ENCODE data around the gene UGT1A5.

UGT1A5 gene

GRCh38 chr2:233674314-233674713, 38.4 kb upstream of the UGT1A5 start:
- no peak overlapping the region for H3K4me3 ChIP-seq (ENCODE audit: low read depth, low read length)
- no peak for DNase-seq (ENCODE audit: low read depth)
- no peak for TF ChIP-seq CTCF (IDR thresholded peaks at IDR 0.05; ENCODE audit: low read depth, low read length, missing control alignments)

GRCh38 chr2:233674995-233675394, 37.7 kb upstream of the UGT1A5 start:
- no peak for DNase-seq (ENCODE audit: low read depth)
- no peak for TF ChIP-seq CTCF (IDR thresholded peaks at IDR 0.05; ENCODE audit: low read depth, low read length, missing control alignments)
- H3K4me3 ChIP-seq (ENCODE audit: low read depth, low read length): no peak overlapping the region

GRCh38 chr2:233676046-233676445, 36.7 kb upstream of the UGT1A5 start:
- no peak for DNase-seq (ENCODE audit: low read depth)
- H3K4me3 ChIP-seq (ENCODE audit: low read depth, low read length): no peak overlapping the region
- no peak for TF ChIP-seq CTCF (IDR thresholded peaks at IDR 0.05; ENCODE audit: low read depth, low read length, missing control alignments)

DNA sequence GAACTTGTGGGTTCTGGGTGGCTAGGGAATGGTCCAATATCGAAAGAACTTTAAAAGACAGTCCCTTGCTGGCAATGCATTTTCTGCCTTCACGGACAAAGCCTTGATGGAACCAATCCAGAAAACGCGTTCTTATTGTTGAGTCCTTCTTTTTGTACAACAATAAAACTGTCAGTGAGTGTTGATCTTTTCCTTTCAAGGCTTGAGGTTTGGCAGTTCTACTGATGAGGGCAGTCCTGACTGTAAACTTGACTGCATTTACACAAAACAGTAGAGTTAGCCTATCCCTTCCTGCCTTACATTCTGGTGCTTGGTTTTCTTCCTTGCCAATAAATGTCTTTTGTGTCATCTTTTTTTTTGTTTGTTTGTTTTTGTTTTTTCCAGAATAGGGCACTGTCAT, 33.5 kb upstream of the UGT1A5 start:
- no peak for TF ChIP-seq CTCF (IDR thresholded peaks at IDR 0.05; ENCODE audit: low read depth, low read length, missing control alignments)
- no peak overlapping the region for H3K4me3 ChIP-seq (ENCODE audit: low read depth, low read length)
- no peak for DNase-seq (ENCODE audit: low read depth)

DNA sequence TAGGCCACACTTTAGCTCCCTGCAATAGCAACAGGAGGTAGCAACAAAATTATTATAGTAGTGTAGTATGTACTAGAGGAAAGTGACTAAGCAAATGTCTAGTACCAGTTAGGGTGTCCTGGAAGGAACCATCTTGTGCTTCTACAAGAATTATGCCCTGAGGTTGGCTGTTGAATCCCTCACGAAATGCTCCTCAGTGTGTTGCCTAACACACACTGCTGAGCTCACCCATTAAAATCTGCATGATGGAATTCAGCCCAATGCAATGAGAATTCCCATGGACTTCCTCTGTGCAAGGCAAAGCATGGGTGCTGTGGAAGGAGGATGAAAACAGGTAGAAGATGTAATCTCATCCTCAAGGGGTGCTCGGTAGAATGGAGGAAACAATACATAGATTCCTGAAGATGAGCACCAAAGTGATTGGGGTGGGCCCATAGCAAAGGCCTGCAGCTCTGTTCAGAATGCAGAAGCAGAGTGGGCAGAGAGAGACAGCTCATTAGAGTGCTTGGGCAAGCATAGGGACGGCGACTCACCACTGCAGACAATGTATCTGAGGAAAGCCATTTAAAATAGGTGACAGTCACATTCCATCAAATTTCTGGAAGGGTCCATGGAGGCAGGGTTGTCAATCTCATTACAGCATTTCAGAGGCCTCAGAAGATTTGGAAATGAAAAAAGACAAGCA, 32.2 kb upstream of the UGT1A5 start:
- TF ChIP-seq CTCF (IDR thresholded peaks at IDR 0.05; ENCODE audit: low read depth, low read length, missing control alignments): no peak
- no peak overlapping the region for H3K4me3 ChIP-seq (ENCODE audit: low read depth, low read length)
- DNase-seq (ENCODE audit: low read depth): no peak

DNA sequence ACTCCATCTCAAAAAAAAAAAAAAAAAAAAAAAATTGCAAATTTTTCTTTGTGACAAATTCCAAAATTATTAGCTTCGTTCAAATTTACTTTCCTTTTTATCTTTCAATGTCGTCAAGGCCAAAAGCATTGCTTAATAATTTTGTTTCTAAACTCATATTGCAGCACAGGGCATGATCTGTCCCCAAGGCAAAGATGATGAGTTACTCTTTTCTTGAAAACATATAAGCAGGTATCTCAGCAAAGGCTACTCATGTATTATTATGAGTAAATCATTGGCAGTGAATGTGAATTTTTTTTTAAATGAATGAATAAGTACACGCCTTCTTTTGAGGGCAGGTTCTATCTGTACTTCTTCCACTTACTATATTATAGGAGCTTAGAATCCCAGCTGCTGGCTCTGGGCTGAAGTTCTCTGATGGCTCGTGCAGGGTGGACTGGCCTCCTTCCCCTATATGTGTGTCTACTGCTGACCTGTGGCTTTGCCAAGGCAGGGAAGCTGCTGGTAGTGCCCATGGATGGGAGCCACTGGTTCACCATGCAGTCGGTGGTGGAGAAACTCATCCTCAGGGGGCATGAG, 31.1 kb upstream of the UGT1A5 start, which contains the start of gene UGT1A7:
Gene UGT1A7 (plus strand): TSS at position 381 of the 579 bp plus-strand sequence. CDS start 37 bp downstream, at position 418.
- H3K4me3 ChIP-seq (ENCODE audit: low read depth, low read length): no peak within 1 kb of the TSS
- no peak for DNase-seq (ENCODE audit: low read depth)
- TF ChIP-seq CTCF (IDR thresholded peaks at IDR 0.05; ENCODE audit: low read depth, low read length, missing control alignments): no peak

DNA sequence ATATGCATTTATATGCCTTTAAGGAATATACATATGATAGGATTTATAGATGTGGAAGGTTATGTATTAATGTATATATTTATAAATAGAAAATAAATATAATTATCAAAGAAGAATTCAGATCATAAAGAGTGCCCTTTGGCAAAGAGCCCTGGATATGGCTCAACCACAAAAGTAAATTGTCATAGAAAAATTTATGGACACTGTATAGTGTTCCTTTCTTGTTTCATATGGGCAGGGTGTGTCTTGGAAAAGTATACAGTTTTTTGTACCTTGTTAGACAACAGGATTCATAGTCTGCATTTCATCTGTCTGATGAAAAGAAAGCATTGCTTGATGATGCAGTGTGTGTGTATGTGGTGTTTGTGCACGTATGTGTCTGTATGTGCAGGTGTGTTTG, 28.1 kb upstream of the UGT1A5 start:
- DNase-seq (ENCODE audit: low read depth): no peak

More for the DNA sequence above, 28.1 kb upstream of the UGT1A5 start:
- no peak overlapping the region for H3K4me3 ChIP-seq (ENCODE audit: low read depth, low read length)
- no peak for TF ChIP-seq CTCF (IDR thresholded peaks at IDR 0.05; ENCODE audit: low read depth, low read length, missing control alignments)

Measured in GM12864 (cell line).